Measurements from ENCODE around the gene NFATC1.

GRCh38 chr18:79548077-79548450 is 152.3 kb downstream of the NFATC1 start:
- no peak for TF ChIP-seq POLR2A (IDR thresholded peaks at IDR 0.05)
- TF ChIP-seq, protein P1, sequence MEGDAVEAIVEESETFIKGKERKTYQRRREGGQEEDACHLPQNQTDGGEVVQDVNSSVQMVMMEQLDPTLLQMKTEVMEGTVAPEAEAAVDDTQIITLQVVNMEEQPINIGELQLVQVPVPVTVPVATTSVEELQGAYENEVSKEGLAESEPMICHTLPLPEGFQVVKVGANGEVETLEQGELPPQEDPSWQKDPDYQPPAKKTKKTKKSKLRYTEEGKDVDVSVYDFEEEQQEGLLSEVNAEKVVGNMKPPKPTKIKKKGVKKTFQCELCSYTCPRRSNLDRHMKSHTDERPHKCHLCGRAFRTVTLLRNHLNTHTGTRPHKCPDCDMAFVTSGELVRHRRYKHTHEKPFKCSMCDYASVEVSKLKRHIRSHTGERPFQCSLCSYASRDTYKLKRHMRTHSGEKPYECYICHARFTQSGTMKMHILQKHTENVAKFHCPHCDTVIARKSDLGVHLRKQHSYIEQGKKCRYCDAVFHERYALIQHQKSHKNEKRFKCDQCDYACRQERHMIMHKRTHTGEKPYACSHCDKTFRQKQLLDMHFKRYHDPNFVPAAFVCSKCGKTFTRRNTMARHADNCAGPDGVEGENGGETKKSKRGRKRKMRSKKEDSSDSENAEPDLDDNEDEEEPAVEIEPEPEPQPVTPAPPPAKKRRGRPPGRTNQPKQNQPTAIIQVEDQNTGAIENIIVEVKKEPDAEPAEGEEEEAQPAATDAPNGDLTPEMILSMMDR (IDR thresholded peaks at IDR 0.05) = no peak
- no peak for TF ChIP-seq POLR2AphosphoS5 (IDR thresholded peaks at IDR 0.05)
- TF ChIP-seq EP300 (IDR thresholded peaks at IDR 0.05) = no peak

All from suprapubic skin (tissue), 4 donors.